ENCODE data around the gene ERCC2. TPM values are rescaled to one million over a fixed set of nuclear protein-coding genes. Genes with fewer than 3 reads are reported as not detected.

The ERCC2 gene
- total RNA-seq, 1 experiment from 2014 or later: 59.2 TPM

DNA sequence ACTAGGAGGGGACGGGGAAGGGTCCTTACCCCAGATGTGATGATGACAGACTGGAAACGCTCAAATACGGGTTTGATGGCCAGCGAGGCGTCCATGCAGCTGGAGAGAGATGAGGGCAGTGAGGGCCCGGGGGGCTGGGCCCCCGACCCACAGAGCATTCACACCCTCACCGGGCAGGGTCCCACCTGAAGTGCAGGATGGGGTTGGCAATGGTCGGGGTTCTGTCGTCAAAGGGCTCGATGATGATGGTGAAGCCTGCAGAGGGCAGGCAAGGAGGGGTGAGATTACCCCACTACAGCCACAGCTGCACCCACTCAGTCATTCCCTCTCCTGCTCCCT lies 13.0 kb downstream of the ERCC2 start:
- H3K4me3 ChIP-seq (ENCODE audit: low read depth, low read length, poor library complexity, severe bottlenecking): no peak overlapping the region
- no peak for TF ChIP-seq EZH2 (IDR thresholded peaks at IDR 0.05; ENCODE audit: borderline replicate concordance, low read depth, low read length, poor library complexity, severe bottlenecking)
- TF ChIP-seq, protein P1, sequence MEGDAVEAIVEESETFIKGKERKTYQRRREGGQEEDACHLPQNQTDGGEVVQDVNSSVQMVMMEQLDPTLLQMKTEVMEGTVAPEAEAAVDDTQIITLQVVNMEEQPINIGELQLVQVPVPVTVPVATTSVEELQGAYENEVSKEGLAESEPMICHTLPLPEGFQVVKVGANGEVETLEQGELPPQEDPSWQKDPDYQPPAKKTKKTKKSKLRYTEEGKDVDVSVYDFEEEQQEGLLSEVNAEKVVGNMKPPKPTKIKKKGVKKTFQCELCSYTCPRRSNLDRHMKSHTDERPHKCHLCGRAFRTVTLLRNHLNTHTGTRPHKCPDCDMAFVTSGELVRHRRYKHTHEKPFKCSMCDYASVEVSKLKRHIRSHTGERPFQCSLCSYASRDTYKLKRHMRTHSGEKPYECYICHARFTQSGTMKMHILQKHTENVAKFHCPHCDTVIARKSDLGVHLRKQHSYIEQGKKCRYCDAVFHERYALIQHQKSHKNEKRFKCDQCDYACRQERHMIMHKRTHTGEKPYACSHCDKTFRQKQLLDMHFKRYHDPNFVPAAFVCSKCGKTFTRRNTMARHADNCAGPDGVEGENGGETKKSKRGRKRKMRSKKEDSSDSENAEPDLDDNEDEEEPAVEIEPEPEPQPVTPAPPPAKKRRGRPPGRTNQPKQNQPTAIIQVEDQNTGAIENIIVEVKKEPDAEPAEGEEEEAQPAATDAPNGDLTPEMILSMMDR (conservative IDR thresholded peaks at IDR 0.05; ENCODE audit: low read depth, low read length): no peak
- intact Hi-C loops (cut with micrococcal nuclease; ENCODE audit: unreplicated experiment): no loop called here
- BruUV-seq (replicated peaks): no TSS peak
- H3K9me3 ChIP-seq (ENCODE audit: low read depth, low read length, poor library complexity, severe bottlenecking): no peaks in the 10 kb centered on the region
- DNase-seq (ENCODE audit: low spot score): no peak
- H3K27me3 ChIP-seq (replicated peaks; ENCODE audit: insufficient read depth, low read depth, low read length, poor library complexity): no peaks in the 10 kb centered on the region
- CTCF ChIA-PET: no interaction called here
- no peak overlapping the region for H3K27ac ChIP-seq (ENCODE audit: low read depth, low read length, poor library complexity, severe bottlenecking)
- POLR2A ChIA-PET (ENCODE audit: low non-redundant PET): no interaction called here
- peaks cover 47% of the 10 kb centered on the region for H3K36me3 ChIP-seq (ENCODE audit: insufficient read depth, low read length, poor library complexity, severe bottlenecking)
- H3K4me1 ChIP-seq (ENCODE audit: insufficient read depth, low read length, poor library complexity, severe bottlenecking): no peaks in the 10 kb centered on the region

GRCh38 chr19:45356760-45357444 lies 13.5 kb downstream of the ERCC2 start:
- TF ChIP-seq, protein P1 (conservative IDR thresholded peaks at IDR 0.05; ENCODE audit: low read depth, low read length): no peak
- TF ChIP-seq EZH2 (IDR thresholded peaks at IDR 0.05; ENCODE audit: borderline replicate concordance, low read depth, low read length, poor library complexity, severe bottlenecking): no peak
- Histone ChIP-seq H3K4me3 (ENCODE audit: low read depth, low read length, poor library complexity, severe bottlenecking) (no peak overlapping the region), H3K4me1 (ENCODE audit: insufficient read depth, low read length, poor library complexity, severe bottlenecking) (no peaks in the 10 kb centered on the region), H3K27ac (ENCODE audit: low read depth, low read length, poor library complexity, severe bottlenecking) (no peak overlapping the region), H3K27me3 (replicated peaks; ENCODE audit: insufficient read depth, low read depth, low read length, poor library complexity) (no peaks in the 10 kb centered on the region), H3K9me3 (ENCODE audit: low read depth, low read length, poor library complexity, severe bottlenecking) (no peaks in the 10 kb centered on the region), H3K36me3 (ENCODE audit: insufficient read depth, low read length, poor library complexity, severe bottlenecking) (peaks cover 50% of the 10 kb centered on the region)
- POLR2A ChIA-PET (ENCODE audit: low non-redundant PET): no interaction called here
- DNase-seq (ENCODE audit: low spot score): no peak
- CTCF ChIA-PET: no interaction called here
- no TSS peak for BruUV-seq (replicated peaks)
- intact Hi-C loops (cut with micrococcal nuclease; ENCODE audit: unreplicated experiment): no loop called here

DNA sequence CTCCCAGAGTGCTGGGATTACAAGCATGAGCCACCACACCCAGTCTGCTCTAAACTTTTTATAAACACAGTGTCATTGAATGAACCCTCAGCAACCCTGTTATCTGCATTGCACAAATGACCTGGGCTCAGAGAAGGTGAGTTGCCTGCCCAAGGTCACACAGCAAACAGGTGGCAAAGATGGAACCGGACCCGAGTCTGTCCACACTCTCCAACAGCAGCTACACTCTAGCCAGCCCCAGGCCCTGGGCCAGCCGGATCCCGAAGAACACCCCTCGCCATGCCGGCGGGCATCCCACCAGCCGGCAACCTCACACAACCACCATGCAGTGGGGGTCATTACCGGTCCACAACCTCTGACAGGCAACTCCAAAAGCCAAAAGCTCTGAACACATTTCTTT lies 14.5 kb downstream of the ERCC2 start:
- CTCF ChIA-PET: no interaction called here
- POLR2A ChIA-PET (ENCODE audit: low non-redundant PET): no interaction called here
- H3K27ac ChIP-seq (ENCODE audit: low read depth, low read length, poor library complexity, severe bottlenecking): no peak overlapping the region
- H3K27me3 ChIP-seq (replicated peaks; ENCODE audit: insufficient read depth, low read depth, low read length, poor library complexity): no peaks in the 10 kb centered on the region
- intact Hi-C loops (cut with micrococcal nuclease; ENCODE audit: unreplicated experiment): no loop called here
- no peak for DNase-seq (ENCODE audit: low spot score)
- H3K9me3 ChIP-seq (ENCODE audit: low read depth, low read length, poor library complexity, severe bottlenecking): no peaks in the 10 kb centered on the region
- no peaks in the 10 kb centered on the region for H3K4me1 ChIP-seq (ENCODE audit: insufficient read depth, low read length, poor library complexity, severe bottlenecking)
- no TSS peak for BruUV-seq (replicated peaks)
- no peak overlapping the region for H3K4me3 ChIP-seq (ENCODE audit: low read depth, low read length, poor library complexity, severe bottlenecking)
- TF ChIP-seq EZH2 (IDR thresholded peaks at IDR 0.05; ENCODE audit: borderline replicate concordance, low read depth, low read length, poor library complexity, severe bottlenecking): no peak
- TF ChIP-seq, protein P1 (conservative IDR thresholded peaks at IDR 0.05; ENCODE audit: low read depth, low read length): no peak
- H3K36me3 ChIP-seq (ENCODE audit: insufficient read depth, low read length, poor library complexity, severe bottlenecking): peaks cover 42% of the 10 kb centered on the region

All from A673 (cell line).